ENCODE measurements around the gene HOOK2.
A peak's percentile ranks its signal among the peaks of the same experiment; 100 is the strongest.

The HOOK2 gene

DNA sequence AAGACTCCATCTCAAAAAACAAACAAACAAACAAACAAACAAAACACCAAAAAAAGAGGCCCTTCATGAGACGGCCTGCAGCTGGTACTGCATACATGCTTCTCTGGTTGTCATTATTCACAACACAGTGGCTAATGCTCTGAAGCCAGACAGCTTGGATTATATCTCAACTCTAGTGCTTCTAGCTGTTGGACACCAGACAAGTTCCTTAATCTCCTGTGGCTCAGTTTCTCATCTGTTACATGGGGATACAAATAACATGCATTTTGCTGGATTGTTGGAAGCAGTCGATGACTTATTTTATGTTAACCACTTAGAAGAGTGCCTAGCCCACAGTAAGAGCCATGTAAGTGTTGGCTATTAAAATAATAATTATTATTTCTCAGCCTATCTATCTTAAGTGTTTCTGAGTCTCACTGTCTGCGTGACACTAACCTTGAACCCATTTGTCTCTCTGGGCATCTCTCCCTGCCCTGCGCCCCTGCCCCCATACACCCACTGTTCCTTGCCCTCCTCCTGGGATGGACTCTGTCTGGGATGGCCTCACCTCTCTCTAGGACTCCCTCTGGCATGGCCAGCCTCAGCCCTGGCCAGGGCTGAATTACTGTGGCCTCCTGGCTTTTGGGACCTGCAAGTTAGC lies 12.8 kb upstream of the HOOK2 start:
- Histone ChIP-seq H3K4me1 (ENCODE audit: control insufficient read depth, insufficient read depth, low read length, poor library complexity, severe bottlenecking) (peaks cover 52% of the 10 kb centered on the region), H3K4me3 (ENCODE audit: extremely low read depth, insufficient read depth, low read length, poor library complexity, severe bottlenecking) (no peak overlapping the region), H3K36me3 (ENCODE audit: control insufficient read depth, insufficient read depth, low read length) (no peaks in the 10 kb centered on the region), H3K27ac (ENCODE audit: low read depth, low read length, severe bottlenecking) (peak overlapping the region; percentile 84), H3K9me3 (ENCODE audit: control insufficient read depth, low read length) (no peaks in the 10 kb centered on the region)
- 72 to 90% methylated on average over 3 to 4 of the region's 4 CpGs for WGBS, 2 experiments (ENCODE audit: insufficient coverage in 2 of 2)

DNA sequence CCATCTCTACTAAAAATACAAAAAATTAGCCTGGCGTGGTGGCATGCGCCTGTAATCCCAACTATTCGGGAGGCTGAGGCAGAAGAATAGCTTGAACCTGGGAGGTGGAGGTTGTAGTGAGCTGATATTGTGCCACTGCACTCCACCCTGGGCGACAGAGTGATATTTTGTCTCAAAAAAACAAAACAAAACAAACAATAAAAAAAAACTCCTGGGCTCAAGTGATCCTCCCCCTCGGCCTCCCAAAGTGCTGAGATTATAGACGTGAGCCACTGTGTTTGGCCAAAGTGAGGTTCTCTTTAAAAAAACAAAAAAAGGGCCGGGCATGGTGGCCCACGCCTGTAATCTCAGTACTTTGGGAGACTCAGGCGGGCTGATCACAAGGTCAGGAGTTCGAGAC lies 12.1 kb upstream of the HOOK2 start:
- H3K27ac ChIP-seq (ENCODE audit: low read depth, low read length, severe bottlenecking): no peak overlapping the region

DNA sequence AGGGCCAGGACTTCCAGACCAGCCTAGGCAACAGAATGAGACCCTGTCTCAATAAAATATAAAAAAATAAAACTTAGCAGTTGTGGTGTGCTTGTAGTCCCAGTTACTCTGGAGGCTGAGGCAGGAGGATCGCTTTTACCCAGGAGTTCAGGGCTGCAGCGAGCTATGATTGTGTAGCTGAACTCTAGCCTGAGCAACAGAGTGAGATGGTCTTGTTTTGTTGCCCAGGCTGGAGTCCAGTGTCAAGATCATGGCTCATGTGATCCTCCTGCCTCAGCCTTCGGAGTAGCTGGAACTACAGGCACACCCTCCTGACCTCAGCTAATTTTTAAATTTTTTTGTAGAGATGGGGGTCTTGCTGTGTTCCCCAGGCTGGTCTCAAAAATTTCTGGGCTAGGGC lies 11.6 kb upstream of the HOOK2 start:
- no peak overlapping the region for H3K4me3 ChIP-seq (ENCODE audit: extremely low read depth, insufficient read depth, low read length, poor library complexity, severe bottlenecking)
- peaks cover 53% of the 10 kb centered on the region for H3K4me1 ChIP-seq (ENCODE audit: control insufficient read depth, insufficient read depth, low read length, poor library complexity, severe bottlenecking)
- H3K9me3 ChIP-seq (ENCODE audit: control insufficient read depth, low read length): no peaks in the 10 kb centered on the region
- no peaks in the 10 kb centered on the region for H3K36me3 ChIP-seq (ENCODE audit: control insufficient read depth, insufficient read depth, low read length)
- no peak overlapping the region for H3K27ac ChIP-seq (ENCODE audit: low read depth, low read length, severe bottlenecking)
- WGBS, 2 experiments (ENCODE audit: insufficient coverage in 2 of 2): 100% methylated on average over 2 of the region's 3 CpGs

More for the DNA sequence above, 12.1 kb upstream of the HOOK2 start:
- no peak overlapping the region for H3K4me3 ChIP-seq (ENCODE audit: extremely low read depth, insufficient read depth, low read length, poor library complexity, severe bottlenecking)
- H3K36me3 ChIP-seq (ENCODE audit: control insufficient read depth, insufficient read depth, low read length): no peaks in the 10 kb centered on the region
- peaks cover 53% of the 10 kb centered on the region for H3K4me1 ChIP-seq (ENCODE audit: control insufficient read depth, insufficient read depth, low read length, poor library complexity, severe bottlenecking)
- H3K9me3 ChIP-seq (ENCODE audit: control insufficient read depth, low read length): no peaks in the 10 kb centered on the region
- 95 to 97% methylated on average over 5 of the region's 10 CpGs for WGBS, 2 experiments (ENCODE audit: insufficient coverage in 2 of 2)

DNA sequence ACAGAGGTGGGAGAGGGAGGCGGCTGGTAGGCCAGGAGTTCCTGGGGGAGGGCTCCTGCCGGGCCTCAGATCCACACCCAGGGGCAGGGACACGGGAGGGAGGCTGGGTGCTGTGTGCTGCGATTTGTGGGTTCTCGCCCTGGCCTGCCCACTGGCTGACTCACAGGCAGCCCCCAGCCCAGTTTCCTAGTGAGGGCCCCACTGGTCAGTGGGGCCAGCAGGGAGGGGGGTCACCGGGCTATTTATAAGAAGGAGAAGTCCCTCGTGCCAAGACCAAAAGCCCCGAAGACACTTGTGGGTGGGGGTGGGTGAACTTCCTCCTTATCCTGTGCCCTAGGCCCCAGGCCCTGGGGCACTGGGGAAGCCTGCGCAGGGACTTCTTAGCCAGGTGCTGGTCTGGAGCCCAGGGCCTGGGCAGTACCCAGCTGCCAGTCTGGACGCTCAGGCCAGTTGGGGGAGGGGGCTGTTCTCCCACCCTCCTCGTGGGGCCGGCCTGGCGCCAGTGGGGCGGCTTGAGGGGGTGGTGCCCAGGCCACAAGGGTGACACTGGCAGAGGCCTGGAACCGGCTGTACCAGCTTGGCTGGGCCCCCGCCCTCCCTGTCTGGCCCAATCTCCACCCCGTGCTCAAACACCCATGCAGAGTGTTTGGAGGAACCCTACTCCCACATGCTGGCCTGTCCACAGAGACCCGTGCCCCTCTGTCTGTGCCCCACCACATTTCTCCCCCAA lies 11.0 kb upstream of the HOOK2 start:
- Histone ChIP-seq H3K9me3 (ENCODE audit: control insufficient read depth, low read length) (no peaks in the 10 kb centered on the region), H3K27ac (ENCODE audit: low read depth, low read length, severe bottlenecking) (peak overlapping the region; percentile 41), H3K36me3 (ENCODE audit: control insufficient read depth, insufficient read depth, low read length) (no peaks in the 10 kb centered on the region), H3K4me1 (ENCODE audit: control insufficient read depth, insufficient read depth, low read length, poor library complexity, severe bottlenecking) (peaks cover 53% of the 10 kb centered on the region), H3K4me3 (ENCODE audit: extremely low read depth, insufficient read depth, low read length, poor library complexity, severe bottlenecking) (no peak overlapping the region)
- WGBS, 2 experiments (ENCODE audit: insufficient coverage in 2 of 2): 93 to 95% methylated on average over 11 to 12 of the region's 18 CpGs

DNA sequence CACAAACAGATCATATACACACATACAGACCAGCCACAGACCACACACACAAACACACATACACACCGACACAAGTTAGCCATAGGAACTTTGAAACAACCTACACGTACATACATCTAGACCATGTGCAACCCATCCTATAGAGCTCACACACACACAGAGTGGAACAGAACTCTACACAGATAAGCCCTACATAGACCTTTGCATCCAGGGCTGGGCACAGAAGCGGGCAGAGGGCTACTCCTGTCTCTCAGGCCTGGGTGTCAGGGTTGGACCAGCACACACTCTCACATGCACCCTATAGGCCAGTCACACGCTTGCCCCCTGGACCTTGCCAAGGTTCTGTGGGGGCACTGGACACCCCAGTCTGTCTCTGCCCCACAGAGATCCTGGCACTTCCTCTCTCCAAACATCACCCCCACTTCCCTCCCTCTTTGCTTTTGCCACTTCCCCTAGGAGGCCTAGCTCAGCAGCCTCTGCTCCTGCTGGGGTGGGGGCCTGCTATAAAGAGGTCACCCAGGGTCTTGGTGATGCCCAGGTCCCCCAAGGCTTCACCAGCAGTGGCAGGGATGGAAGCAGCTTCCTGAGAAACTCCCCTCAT lies 10.2 kb upstream of the HOOK2 start:
- Histone ChIP-seq H3K36me3 (ENCODE audit: control insufficient read depth, insufficient read depth, low read length) (no peaks in the 10 kb centered on the region), H3K9me3 (ENCODE audit: control insufficient read depth, low read length) (no peaks in the 10 kb centered on the region), H3K27ac (ENCODE audit: low read depth, low read length, severe bottlenecking) (peak overlapping the region; percentile 41), H3K4me3 (ENCODE audit: extremely low read depth, insufficient read depth, low read length, poor library complexity, severe bottlenecking) (no peak overlapping the region), H3K4me1 (ENCODE audit: control insufficient read depth, insufficient read depth, low read length, poor library complexity, severe bottlenecking) (peaks cover 49% of the 10 kb centered on the region)
- 86 to 97% methylated on average over 3 to 4 of the region's 4 CpGs for WGBS, 2 experiments (ENCODE audit: insufficient coverage in 2 of 2)

DNA sequence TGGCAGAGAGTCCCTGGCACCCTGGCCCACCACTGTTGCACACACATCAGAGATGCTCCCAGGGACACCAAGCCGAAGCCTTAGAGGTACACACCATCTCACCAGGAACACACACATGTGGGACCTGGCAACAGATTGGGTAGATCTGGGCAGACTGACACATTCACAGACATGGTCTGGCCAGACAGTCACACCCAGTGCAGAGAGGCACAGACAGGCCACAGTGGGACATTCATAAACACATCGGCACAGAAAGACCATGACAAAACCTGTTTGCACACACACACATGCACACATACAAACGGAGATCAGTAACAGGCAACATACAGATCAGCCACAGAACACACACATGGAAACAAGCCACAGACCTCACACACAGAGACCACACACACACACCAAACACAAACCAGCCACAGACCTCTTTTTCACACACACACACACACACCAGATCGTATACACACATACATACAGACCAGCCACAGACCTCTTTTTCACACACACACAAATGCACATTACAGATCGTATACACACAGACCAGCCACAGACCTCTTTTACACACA lies 9.6 kb upstream of the HOOK2 start:
- Histone ChIP-seq H3K4me1 (ENCODE audit: control insufficient read depth, insufficient read depth, low read length, poor library complexity, severe bottlenecking) (peaks cover 49% of the 10 kb centered on the region), H3K27ac (ENCODE audit: low read depth, low read length, severe bottlenecking) (peak overlapping the region; percentile 93), H3K4me3 (ENCODE audit: extremely low read depth, insufficient read depth, low read length, poor library complexity, severe bottlenecking) (no peak overlapping the region), H3K9me3 (ENCODE audit: control insufficient read depth, low read length) (no peaks in the 10 kb centered on the region), H3K36me3 (ENCODE audit: control insufficient read depth, insufficient read depth, low read length) (no peaks in the 10 kb centered on the region)
- WGBS, 2 experiments (ENCODE audit: insufficient coverage in 2 of 2): 89 to 95% methylated on average over 5 of the region's 5 CpGs

DNA sequence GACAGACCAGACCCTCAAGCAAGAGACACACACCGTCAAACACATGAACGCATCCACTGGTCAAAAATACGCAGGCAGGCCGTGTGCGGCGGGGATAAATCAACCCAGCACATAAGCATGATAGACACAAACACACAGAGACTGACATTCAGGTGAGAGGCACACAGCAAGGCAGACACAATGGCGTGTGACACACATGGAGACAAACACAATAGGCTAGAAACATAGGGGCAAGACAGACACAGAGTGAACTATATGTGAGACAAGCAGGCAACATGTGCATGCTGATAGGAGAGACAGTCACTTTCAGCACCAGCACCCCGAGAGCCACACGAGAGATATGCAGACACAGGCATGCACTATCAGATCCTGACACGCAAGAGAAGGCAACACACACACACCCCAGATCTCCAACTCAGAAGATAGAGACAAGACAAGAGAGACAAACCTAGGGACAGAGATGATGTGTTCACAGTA lies 9.1 kb upstream of the HOOK2 start:
- H3K27ac ChIP-seq (ENCODE audit: low read depth, low read length, severe bottlenecking): peak overlapping the region; percentile 93

DNA sequence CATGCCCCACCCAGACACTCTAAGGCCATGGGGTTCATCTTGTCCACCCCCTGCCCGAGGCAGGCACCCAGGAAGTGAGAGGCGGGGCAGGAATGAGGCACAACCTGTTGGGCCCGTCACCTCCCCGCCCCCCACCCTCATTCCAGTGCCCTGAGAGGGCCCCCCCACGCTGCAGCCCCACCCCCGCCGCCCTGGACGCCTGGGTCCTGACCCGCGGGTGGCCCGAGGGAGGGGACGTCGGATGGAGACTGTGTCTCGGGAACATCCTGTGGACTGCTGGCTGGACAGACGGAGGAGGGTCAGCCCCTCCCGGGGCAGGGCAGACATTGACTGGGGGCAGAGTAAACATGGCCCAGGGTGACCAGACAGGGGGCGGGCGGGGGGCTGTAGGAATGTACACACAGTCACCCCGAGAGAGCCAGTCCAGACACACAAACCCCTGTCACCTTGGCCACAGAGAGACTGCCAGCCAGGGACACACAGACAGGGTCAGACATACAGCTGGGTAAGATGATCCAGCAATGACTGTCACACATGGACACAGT lies 8.6 kb upstream of the HOOK2 start:
- Histone ChIP-seq H3K9me3 (ENCODE audit: control insufficient read depth, low read length) (no peaks in the 10 kb centered on the region), H3K27ac (ENCODE audit: low read depth, low read length, severe bottlenecking) (peak overlapping the region; percentile 93), H3K4me3 (ENCODE audit: extremely low read depth, insufficient read depth, low read length, poor library complexity, severe bottlenecking) (no peak overlapping the region), H3K4me1 (ENCODE audit: control insufficient read depth, insufficient read depth, low read length, poor library complexity, severe bottlenecking) (peaks cover 52% of the 10 kb centered on the region), H3K36me3 (ENCODE audit: control insufficient read depth, insufficient read depth, low read length) (no peaks in the 10 kb centered on the region)
- WGBS, 2 experiments (ENCODE audit: insufficient coverage in 2 of 2): 40 to 63% methylated on average over 9 to 11 of the region's 19 CpGs

More for the DNA sequence above, 9.1 kb upstream of the HOOK2 start:
- 94 to 98% methylated on average over 7 to 9 of the region's 10 CpGs for WGBS, 2 experiments (ENCODE audit: insufficient coverage in 2 of 2)
- no peak overlapping the region for H3K4me3 ChIP-seq (ENCODE audit: extremely low read depth, insufficient read depth, low read length, poor library complexity, severe bottlenecking)
- peaks cover 52% of the 10 kb centered on the region for H3K4me1 ChIP-seq (ENCODE audit: control insufficient read depth, insufficient read depth, low read length, poor library complexity, severe bottlenecking)
- no peaks in the 10 kb centered on the region for H3K36me3 ChIP-seq (ENCODE audit: control insufficient read depth, insufficient read depth, low read length)
- H3K9me3 ChIP-seq (ENCODE audit: control insufficient read depth, low read length): no peaks in the 10 kb centered on the region

DNA sequence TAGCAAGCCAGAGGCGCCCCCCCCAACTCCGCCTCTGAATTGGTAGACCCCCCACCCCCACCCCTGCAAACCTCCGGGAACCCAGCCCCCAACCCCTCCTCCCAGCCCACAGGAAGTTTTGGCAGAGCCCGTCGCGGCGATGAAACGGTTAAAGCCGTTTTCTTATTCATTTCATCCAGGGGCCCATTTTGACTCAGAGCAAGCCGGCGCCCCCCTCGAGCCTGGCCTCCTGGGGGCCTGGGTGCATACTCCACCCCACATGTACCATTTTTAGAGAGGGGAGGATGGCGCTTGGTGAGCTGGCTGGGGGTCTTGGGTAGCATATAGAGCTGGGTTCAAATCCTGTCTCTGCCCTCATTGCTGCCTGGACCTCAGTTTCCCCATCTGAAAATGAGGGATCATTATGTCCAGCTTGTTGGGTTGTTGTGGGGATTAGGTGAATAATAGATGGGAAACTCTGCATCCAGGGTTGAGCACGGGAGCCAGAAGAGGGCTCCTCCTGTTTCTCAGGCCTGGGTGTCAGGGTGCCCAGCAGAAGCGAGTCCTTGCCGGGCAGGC lies 8.0 kb upstream of the HOOK2 start:
- no peaks in the 10 kb centered on the region for H3K36me3 ChIP-seq (ENCODE audit: control insufficient read depth, insufficient read depth, low read length)
- H3K4me1 ChIP-seq (ENCODE audit: control insufficient read depth, insufficient read depth, low read length, poor library complexity, severe bottlenecking): peaks cover 52% of the 10 kb centered on the region
- peak overlapping the region; percentile 34 for H3K4me3 ChIP-seq (ENCODE audit: extremely low read depth, insufficient read depth, low read length, poor library complexity, severe bottlenecking)
- H3K27ac ChIP-seq (ENCODE audit: low read depth, low read length, severe bottlenecking): peak overlapping the region; percentile 93
- 34 to 54% methylated on average over 4 to 8 of the region's 16 CpGs for WGBS, 2 experiments (ENCODE audit: insufficient coverage in 2 of 2)
- no peaks in the 10 kb centered on the region for H3K9me3 ChIP-seq (ENCODE audit: control insufficient read depth, low read length)
